Measurements from ENCODE around the gene MPDZ.

DNA sequence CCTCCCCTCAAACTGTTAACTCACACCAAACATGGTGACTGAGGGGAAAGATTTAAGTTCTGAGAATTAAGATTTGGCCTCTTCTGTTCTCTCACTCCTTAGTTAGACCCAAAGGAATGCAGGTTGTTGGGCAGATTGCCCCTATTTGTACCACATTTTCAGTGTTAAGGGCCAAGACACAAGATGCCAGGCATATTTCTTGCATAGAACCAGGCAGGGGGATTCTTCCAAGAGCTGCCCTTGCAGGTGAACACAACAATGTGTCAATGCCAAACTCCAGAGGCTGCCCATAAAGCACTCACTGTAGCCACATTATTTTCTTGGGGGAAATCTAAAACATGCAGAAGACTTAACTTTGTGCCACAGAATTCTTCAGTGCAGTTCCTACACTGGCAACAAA lies 14.7 kb downstream of the MPDZ start:
- TF ChIP-seq, protein P1, sequence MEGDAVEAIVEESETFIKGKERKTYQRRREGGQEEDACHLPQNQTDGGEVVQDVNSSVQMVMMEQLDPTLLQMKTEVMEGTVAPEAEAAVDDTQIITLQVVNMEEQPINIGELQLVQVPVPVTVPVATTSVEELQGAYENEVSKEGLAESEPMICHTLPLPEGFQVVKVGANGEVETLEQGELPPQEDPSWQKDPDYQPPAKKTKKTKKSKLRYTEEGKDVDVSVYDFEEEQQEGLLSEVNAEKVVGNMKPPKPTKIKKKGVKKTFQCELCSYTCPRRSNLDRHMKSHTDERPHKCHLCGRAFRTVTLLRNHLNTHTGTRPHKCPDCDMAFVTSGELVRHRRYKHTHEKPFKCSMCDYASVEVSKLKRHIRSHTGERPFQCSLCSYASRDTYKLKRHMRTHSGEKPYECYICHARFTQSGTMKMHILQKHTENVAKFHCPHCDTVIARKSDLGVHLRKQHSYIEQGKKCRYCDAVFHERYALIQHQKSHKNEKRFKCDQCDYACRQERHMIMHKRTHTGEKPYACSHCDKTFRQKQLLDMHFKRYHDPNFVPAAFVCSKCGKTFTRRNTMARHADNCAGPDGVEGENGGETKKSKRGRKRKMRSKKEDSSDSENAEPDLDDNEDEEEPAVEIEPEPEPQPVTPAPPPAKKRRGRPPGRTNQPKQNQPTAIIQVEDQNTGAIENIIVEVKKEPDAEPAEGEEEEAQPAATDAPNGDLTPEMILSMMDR (IDR thresholded peaks at IDR 0.05), result no peak
- TF ChIP-seq POLR2AphosphoS5 (IDR thresholded peaks at IDR 0.05) (no peak), POLR2A (IDR thresholded peaks at IDR 0.05; ENCODE audit: low read depth) (no peak), EP300 (IDR thresholded peaks at IDR 0.05) (no peak)

All from esophagus muscularis mucosa (tissue), 4 donors.